Prostate gland (tissue), 2 donors: ENCODE measurements around the gene ARFGEF2.
"Not testable (repeated sequence)": the region's sequence is repeated elsewhere in the genome, so short reads cannot be mapped to it uniquely, and the experiment has no call there.

ENCODE experiments used
- POLR2A ChIP-seq: fragments of 450-650 bp; IDR thresholded peaks from one replicate; pipeline ENCODE4 v1.6.1; 2016; ENCODE audit warnings: antibody characterized with exemption, mild to moderate bottlenecking
- POLR2AphosphoS5 ChIP-seq: sonication (generic); formaldehyde crosslinking; IDR thresholded peaks from one replicate; pipeline ENCODE4 v1.6.1; 2017; ENCODE audit warnings: antibody characterized with exemption
- TF ChIP-seq, protein P1 (sequence below), 4 experiments: fragments of 200-600 bp in 2 of 4; fragments of 450-650 bp in 2 of 4; sonication (generic) in 2 of 4; IDR thresholded peaks; 1 replicate in 3 of 4; 2 replicates in 1 of 4; pipeline ENCODE4 v1.5.1; 2016 to 2019; ENCODE audit warnings: antibody characterized with exemption in 4 of 4, mild to moderate bottlenecking in 2 of 4, moderate library complexity in 2 of 4

DNA sequence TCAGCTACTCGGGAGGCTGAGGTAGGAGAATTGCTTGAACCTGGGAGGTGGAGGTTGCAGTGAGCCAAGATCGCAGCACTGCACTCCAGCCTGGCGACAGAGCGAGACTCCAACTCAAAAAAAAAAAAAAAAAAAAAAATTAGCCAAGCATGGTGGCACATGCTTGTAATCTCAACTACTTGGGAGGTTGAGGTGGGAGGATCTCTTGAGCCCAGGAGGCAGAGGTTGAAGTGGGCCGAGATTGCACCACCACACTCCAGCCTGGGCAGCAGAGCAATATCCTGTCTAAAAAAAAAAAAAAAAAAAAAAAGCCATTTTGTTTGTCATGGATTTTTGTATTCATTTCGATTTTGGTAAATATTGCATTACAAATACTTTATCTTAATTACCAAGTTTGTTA, 33.0 kb upstream of the ARFGEF2 start:
- not testable (repeated sequence) for TF ChIP-seq POLR2AphosphoS5, POLR2A
- TF ChIP-seq, protein P1, sequence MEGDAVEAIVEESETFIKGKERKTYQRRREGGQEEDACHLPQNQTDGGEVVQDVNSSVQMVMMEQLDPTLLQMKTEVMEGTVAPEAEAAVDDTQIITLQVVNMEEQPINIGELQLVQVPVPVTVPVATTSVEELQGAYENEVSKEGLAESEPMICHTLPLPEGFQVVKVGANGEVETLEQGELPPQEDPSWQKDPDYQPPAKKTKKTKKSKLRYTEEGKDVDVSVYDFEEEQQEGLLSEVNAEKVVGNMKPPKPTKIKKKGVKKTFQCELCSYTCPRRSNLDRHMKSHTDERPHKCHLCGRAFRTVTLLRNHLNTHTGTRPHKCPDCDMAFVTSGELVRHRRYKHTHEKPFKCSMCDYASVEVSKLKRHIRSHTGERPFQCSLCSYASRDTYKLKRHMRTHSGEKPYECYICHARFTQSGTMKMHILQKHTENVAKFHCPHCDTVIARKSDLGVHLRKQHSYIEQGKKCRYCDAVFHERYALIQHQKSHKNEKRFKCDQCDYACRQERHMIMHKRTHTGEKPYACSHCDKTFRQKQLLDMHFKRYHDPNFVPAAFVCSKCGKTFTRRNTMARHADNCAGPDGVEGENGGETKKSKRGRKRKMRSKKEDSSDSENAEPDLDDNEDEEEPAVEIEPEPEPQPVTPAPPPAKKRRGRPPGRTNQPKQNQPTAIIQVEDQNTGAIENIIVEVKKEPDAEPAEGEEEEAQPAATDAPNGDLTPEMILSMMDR (IDR thresholded peaks at IDR 0.05) = not testable (repeated sequence)
